GM18505 (cell line): ENCODE results near the gene PARK7.
"Not testable (repeated sequence)": the region's sequence is repeated elsewhere in the genome, so short reads cannot be mapped to it uniquely, and the experiment has no call there.

Source experiments
- ATAC-seq: cut with Tn5 transposase; IDR thresholded peaks from one replicate; pipeline ENCODE4 v1.9.1; 2021; ENCODE audit not compliant: unreplicated experiment
- POLR2A ChIP-seq: IDR thresholded peaks from 4 replicates; pipeline ENCODE4 v1.6.1; 2011; ENCODE audit warnings: borderline replicate concordance; ENCODE audit not compliant: insufficient read depth, insufficient read length; ENCODE audit errors: extremely low read depth

PARK7 gene

GRCh38 chr1:7932524-7933138 is 28.9 kb upstream of the PARK7 start:
- no peak for ATAC-seq
- TF ChIP-seq POLR2A, result no peak

- ATAC-seq, result no peak
- TF ChIP-seq POLR2A, result no peak
These were observed 23.4 kb upstream of the PARK7 start for GRCh38 chr1:7938070-7938469.

- no peak for TF ChIP-seq POLR2A
- ATAC-seq, result no peak
These were observed 21.5 kb upstream of the PARK7 start for GRCh38 chr1:7940034-7940433.

GRCh38 chr1:7940745-7941436 is 20.6 kb upstream of the PARK7 start, which contains the start of gene TNFRSF9:
Gene TNFRSF9, minus strand, starts transcription at chr1:7940839. Its CDS starts 845 bp downstream, at chr1:7939994.
- no peak for ATAC-seq

GRCh38 chr1:7941437-7941793 is 20.1 kb upstream of the PARK7 start:
- no peak for TF ChIP-seq POLR2A
- no peak for ATAC-seq

More at GRCh38 chr1:7940745-7941436, 20.6 kb upstream of the PARK7 start, which contains the start of gene TNFRSF9:
- TF ChIP-seq POLR2A, result peak; percentile 18

GRCh38 chr1:7942214-7942921 is 19.1 kb upstream of the PARK7 start:
- TF ChIP-seq POLR2A, result no peak
- no peak for ATAC-seq

GRCh38 chr1:7943251-7943650 is 18.3 kb upstream of the PARK7 start:
- ATAC-seq, result no peak
- TF ChIP-seq POLR2A, result no peak

- no peak for TF ChIP-seq POLR2A
- ATAC-seq, result no peak
These were observed 12.6 kb upstream of the PARK7 start for GRCh38 chr1:7948960-7949359.

GRCh38 chr1:7952791-7953190 is 8.7 kb upstream of the PARK7 start:
- not testable (repeated sequence) for ATAC-seq

- TF ChIP-seq POLR2A, result peak; percentile 85
- peak; percentile 94 for ATAC-seq
These were observed 7.5 kb upstream of the PARK7 start for GRCh38 chr1:7953850-7954609.

- ATAC-seq, result no peak
- TF ChIP-seq POLR2A, result no peak
These were observed 6.8 kb upstream of the PARK7 start for GRCh38 chr1:7954683-7955082.

- no peak for ATAC-seq
- TF ChIP-seq POLR2A, result no peak
These were observed 5.1 kb upstream of the PARK7 start for GRCh38 chr1:7956218-7957032.
